HG02973 (cell line): ENCODE data around the gene FLVCR2.

Experiments
- ATAC-seq: cut with Tn5 transposase; IDR thresholded peaks from one replicate; pipeline ENCODE4 v1.9.1; 2021; ENCODE audit warnings: moderate library complexity; ENCODE audit not compliant: unreplicated experiment

The FLVCR2 gene

GRCh38 chr14:75626863-75627262 is 48.4 kb downstream of the FLVCR2 start:
- no peak for ATAC-seq

- ATAC-seq, result no peak
Measured at GRCh38 chr14:75627406-75627805, 49.0 kb downstream of the FLVCR2 start.

DNA sequence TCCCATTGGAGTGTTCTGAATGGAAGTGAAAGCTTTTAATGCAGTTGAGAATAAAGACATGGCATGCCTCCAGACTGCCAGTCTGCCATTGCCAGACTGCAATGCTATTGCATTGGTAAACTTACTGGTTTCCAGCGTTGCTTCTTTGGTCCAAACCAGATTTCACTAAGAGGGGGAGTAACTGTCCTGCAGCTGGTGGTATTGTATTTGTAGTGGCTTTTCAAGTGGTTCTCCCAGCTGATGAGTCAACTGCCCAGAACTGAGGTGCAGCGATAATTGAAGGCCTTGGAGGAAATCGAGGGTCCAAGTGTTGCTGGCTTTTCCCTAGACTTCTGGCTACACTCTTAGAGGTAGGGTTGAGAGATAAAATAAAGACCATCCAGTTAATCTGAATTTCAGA is 50.4 kb downstream of the FLVCR2 start:
- ATAC-seq, result no peak

- no peak for ATAC-seq
Measured at GRCh38 chr14:75630695-75631452, 52.5 kb downstream of the FLVCR2 start.

DNA sequence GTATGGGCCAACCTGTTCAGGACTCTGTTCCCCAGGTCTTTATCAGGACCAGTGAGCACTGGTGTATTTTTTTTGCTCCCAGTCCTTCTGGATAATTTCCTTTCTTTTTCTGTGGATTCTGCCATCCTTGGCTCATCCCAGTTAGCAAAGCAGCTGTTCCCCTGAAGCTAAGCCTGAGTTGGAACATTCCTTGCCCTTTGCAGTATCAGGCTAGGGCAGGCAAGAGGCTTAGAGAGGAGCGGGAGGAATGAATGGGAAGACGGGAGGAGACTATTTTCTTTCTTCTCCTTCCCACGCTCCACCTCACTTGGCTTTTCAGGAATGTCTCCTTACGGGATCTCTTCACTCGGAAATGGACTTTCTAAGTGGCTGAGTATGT is 53.0 kb downstream of the FLVCR2 start:
- ATAC-seq, result no peak

DNA sequence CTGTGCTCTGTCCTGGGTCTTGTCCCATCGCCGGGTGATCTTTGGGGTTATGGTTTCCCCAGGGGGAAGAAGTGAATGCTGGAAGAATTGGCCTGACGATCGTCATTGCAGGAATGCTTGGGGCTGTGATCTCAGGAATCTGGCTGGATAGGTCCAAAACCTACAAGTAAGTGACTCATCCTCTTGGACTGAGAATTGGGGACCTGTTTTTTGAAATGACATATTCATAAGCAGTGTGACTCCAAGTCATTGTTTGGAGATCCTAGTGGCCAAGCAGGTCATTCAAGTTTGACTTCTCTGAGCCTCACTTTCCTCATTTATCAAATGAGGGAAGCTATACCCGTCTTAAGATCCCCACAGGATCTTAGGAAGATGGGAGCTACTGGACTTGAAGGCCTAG is 56.4 kb downstream of the FLVCR2 start:
- no peak for ATAC-seq

GRCh38 chr14:75636100-75636692 is 57.8 kb downstream of the FLVCR2 start:
- no peak for ATAC-seq

GRCh38 chr14:75640876-75641275 is 62.5 kb downstream of the FLVCR2 start:
- no peak for ATAC-seq

DNA sequence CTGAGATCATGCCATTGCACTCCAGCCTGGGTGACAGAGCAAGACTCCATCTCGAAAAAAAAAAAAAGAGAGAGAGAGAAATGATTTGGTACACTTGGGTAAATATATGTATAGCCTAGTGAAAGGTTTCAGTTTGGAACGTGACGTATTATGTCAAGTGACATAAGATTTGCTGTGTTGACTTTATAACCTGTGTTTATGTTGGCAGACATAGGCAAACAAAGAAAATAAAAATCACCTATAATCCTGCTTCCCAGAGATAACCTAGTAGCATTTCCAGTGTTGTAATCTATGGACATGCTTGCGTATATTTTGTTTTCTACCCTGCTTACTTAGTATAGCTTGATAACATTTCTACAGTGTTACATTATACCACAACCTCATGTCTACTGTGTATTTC is 65.6 kb downstream of the FLVCR2 start:
- no peak for ATAC-seq

DNA sequence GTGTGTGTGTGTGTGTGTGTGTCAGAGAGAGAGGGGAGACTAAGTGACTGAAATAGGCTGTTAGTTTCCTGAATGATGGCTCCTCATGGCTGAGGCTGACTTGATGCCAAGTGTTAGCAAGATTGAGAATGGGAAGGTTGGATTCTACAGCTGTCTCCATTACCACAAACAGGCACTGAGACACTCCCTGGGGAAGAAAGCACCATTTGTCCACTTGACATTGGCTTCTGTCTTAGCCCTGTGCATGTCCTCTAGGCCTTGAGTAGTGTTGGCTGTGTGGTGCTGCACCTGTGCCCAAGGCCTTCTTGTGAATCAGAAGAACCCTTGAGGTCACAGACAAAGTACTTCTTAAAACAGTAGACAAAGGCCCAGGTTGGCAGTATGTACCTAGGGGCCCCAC is 66.6 kb downstream of the FLVCR2 start:
- ATAC-seq, result no peak

- ATAC-seq, result no peak
Measured at GRCh38 chr14:75646762-75647161, 68.3 kb downstream of the FLVCR2 start.

GRCh38 chr14:75647640-75648039 is 69.2 kb downstream of the FLVCR2 start:
- ATAC-seq, result no peak

DNA sequence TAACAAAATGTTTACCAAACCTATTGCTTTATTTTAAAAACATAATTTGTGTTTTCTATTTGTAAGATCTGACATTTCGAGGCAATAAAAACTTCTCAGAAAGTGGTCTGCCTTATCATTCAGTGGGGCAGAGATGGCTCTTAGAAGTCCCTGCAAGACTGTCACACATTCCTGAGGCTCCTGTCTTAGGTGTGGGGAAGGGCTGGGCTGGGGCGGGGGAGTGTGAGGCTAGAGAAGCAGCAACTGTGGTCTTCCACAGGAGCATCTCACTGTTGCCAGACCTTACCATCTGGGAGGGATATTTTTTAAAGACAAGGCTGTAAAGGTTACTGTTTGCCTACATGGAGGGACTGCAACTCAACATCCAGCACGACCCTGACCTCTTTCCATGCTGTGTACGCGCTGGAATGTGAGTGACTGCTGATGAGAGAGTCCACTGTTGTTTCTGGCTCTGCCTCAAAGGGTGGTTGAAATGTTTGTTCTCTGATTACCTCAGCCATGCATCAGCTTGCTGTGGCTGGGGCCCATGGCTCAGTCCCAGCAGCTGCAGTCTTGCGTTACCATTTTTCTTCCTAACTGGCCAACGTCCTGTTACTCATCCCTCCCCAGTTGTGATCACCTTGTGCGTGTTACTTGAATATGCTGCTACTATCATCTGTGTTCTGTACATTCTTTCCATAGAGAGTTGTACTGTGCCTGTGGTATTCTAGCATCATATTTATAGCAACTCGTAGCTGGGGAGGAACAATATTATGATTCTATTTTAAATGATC is 69.8 kb downstream of the FLVCR2 start:
- ATAC-seq, result no peak

- ATAC-seq, result no peak
Measured at GRCh38 chr14:75649337-75649736, 70.9 kb downstream of the FLVCR2 start.

DNA sequence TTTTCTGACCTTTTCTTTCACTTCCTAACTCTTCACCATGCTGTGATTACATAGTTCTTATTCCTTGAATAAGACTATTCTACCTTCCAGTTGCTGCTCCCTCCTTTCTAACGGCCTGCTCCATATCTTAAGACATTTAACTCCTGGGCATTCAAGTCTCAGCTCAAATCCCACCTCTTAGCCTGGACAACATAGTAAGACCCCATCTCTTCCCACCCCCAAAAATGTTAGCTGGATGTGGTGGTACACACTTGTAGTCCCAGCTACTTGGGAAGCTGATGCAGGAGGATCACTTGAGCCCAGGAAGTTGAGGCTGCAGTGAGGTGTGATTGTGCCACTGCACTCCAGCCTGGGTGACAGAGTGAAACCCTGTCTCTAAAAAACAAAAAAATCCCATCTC is 71.4 kb downstream of the FLVCR2 start:
- no peak for ATAC-seq

DNA sequence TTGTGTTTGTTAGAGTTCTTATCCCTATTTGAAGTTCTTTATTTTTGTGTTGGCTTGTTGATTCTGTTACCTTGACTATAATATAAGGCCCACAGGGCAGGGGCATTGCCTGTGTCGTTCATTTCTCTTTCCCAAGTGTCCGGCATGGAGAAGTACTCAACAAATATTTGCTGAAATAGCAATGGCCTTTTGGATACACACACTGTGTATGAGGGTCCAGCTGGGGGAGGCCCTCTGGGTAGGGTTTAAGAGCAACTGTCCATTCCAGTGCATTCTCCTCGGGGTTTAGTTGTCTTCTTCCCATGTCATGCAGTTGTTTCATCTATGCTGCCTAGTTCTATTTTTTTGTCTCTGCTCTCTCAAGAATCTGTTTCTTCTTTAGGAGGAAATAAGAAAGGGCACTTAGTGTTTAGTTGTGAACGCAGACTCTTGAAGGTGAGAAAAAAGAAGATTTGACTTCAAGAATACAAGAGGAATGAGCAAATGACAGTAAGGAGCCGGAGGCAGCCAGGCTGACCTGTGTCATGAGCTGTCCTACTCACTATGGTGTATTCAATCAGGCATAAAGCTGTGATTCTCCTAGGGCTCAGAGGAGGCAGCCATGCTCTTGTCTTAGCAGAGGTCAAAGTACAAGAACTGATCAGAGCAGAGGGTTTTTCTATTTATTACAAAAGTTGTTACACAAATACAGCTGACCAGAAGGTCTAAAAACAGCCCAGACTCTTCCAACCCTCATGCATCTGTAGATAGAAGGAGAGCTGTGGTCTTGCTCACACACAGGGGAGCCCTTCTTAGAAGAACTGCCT is 72.0 kb downstream of the FLVCR2 start:
- no peak for ATAC-seq

DNA sequence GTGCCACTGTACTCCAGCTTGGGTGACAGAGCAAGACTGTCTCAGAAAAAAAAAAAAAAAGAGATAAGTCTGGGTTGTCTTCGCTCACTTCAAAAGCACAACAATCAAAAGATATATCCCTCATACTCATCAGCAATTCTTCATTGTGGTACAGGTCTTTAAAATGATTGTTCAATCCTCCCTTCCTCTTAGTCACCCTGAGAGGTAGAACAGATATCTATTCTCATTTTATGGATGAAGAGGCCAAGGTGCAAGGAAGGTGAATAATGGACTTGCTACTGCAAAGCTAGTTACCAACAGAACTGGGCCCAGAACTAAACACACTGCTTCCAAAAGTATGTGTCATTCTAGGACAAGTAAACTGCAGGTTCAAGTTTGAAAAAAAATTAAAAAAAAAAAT is 75.1 kb downstream of the FLVCR2 start:
- no peak for ATAC-seq

GRCh38 chr14:75654127-75654732 is 75.8 kb downstream of the FLVCR2 start:
- peak; percentile 63 for ATAC-seq

DNA sequence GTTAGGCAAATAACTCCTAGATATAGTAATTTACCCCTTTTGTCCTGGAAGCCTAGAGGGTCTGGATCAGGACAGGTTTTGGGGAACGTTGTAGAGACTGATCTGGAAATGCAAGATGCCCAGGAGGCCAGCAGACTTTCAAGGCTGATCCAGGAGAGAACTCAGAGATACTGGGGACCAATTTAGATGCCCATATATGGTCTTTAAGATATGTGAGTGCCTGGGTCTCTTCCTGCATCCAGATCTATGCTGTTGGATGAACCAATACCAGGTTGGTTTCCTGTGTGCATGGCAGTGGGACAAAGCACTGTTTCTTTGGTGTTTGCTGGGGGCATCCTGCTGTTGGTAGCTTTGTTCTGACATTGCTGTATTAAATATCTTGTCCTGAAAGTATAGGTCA is 76.8 kb downstream of the FLVCR2 start:
- ATAC-seq, result no peak

DNA sequence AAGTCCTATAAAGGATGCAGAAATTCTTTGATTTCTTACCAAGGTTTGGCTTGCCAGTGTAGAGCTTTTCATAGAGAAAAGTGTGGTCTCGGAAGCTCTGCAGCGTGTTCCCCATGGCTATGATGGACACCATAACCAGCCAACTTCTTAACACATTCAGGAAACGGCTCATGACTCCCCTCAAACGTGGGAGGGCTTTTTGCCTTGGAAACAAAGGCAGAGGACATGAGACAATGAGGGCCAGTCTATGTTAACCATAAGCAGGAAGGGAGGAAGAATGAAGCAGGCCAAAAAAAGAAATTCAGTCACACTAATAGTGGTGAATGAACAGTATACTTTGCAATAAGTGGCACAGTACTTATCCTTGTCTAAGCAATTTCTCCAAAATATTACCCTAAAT is 78.9 kb downstream of the FLVCR2 start:
- ATAC-seq, result no peak

GRCh38 chr14:75658957-75659356 is 80.5 kb downstream of the FLVCR2 start:
- ATAC-seq, result no peak
